Calu3 (cell line): ENCODE results near the gene EME1. TPM values are rescaled to one million over a fixed set of nuclear protein-coding genes. Genes with fewer than 3 reads are reported as not detected.

Experiments used
- BruUV-seq: library from RNA; stranded (reverse); fragments of 400-500 nt; replicated peaks from 2 replicates; lab custom pipeline; 2021; lab: Mats Ljungman, UMichigan
- CTCF ChIA-PET: fragments of 300-600 bp; sonication (Branson Sonifier 250); formaldehyde crosslinking; loops from one replicate; lab custom pipeline; 2022; ENCODE audit warnings: antibody characterized with exemption; lab: Charles Lee
- DNase-seq: peaks from one replicate; pipeline ENCODE4 v3.0.0; 2022
- H3K27ac Mint-ChIP-seq: one replicate; pipeline ENCODE4 v1.8.0; 2022; ENCODE audit warnings: mixed read lengths; ENCODE audit not compliant: unreplicated experiment
- H3K27me3 Mint-ChIP-seq: one replicate; pipeline ENCODE4 v1.8.0; 2022; ENCODE audit warnings: mixed read lengths; ENCODE audit not compliant: unreplicated experiment
- H3K36me3 Mint-ChIP-seq: one replicate; pipeline ENCODE4 v1.8.0; 2022; ENCODE audit warnings: mild to moderate bottlenecking, moderate library complexity, mixed read lengths; ENCODE audit not compliant: insufficient read depth, unreplicated experiment
- H3K4me1 Mint-ChIP-seq: one replicate; pipeline ENCODE4 v1.8.0; 2022; ENCODE audit warnings: mild to moderate bottlenecking, low read depth, mixed read lengths; ENCODE audit not compliant: unreplicated experiment
- H3K4me3 Mint-ChIP-seq: one replicate; pipeline ENCODE4 v1.8.0; 2022; ENCODE audit warnings: mild to moderate bottlenecking, low read depth, moderate library complexity, mixed read lengths; ENCODE audit not compliant: unreplicated experiment
- H3K9me3 Mint-ChIP-seq: one replicate; pipeline ENCODE4 v1.8.0; 2022; ENCODE audit warnings: low read depth, mixed read lengths; ENCODE audit not compliant: unreplicated experiment
- CTCF ChIP-seq: fragments of 200-600 bp; IDR thresholded peaks from one replicate; pipeline ENCODE4 v1.8.0; 2022; ENCODE audit warnings: antibody characterized with exemption; ENCODE audit not compliant: unreplicated experiment
- intact Hi-C: fragments of 100-400 bp; cut with micrococcal nuclease; formaldehyde crosslinking; loops from one replicate; pipeline ENCODE4 v1.10.0; 2022; ENCODE audit not compliant: unreplicated experiment
- total RNA-seq: library from RNA; stranded (reverse); gene quantifications from 2 replicates; pipeline ENCODE4 v1.2.3, GENCODE V29; 2022

Gene EME1
- total RNA-seq, 1 experiment from 2014 or later: 33.5 TPM

- Mint-ChIP-seq H3K27ac (no peak overlapping the region), H3K9me3 (peaks cover 2% of the 10 kb centered on the region), H3K27me3 (no peaks in the 10 kb centered on the region), H3K4me3 (no peak overlapping the region), H3K36me3 (peaks cover 15% of the 10 kb centered on the region), H3K4me1 (peaks cover 39% of the 10 kb centered on the region)
- intact Hi-C loops: loop anchor here (5.0 kb wide), 1 partner anchor 57 kb away; the partner anchor contains the start of gene RSAD1
- BruUV-seq: no TSS peak
- no peak for DNase-seq
- CTCF ChIA-PET: interaction anchor here (1.2 to 5.4 kb wide), 2 partner anchors 11 to 23 kb away, joined by 3 to 36 read pairs; partner anchors contain the start of gene LRRC59
- no peak for TF ChIP-seq CTCF
Observed at GRCh38 chr17:50420419-50421112, 47.5 kb downstream of the EME1 start.

GRCh38 chr17:50421308-50422051 is 48.5 kb downstream of the EME1 start:
- CTCF ChIA-PET: interaction anchor here (0.6 to 5.4 kb wide), 4 partner anchors 10 to 189 kb away, joined by 3 to 36 read pairs (median 3); partner anchors contain the start of gene LRRC59
- Mint-ChIP-seq H3K27ac (no peak overlapping the region), H3K27me3 (no peaks in the 10 kb centered on the region), H3K4me3 (peak overlapping the region; percentile 20), H3K36me3 (peaks cover 24% of the 10 kb centered on the region), H3K4me1 (peaks cover 44% of the 10 kb centered on the region), H3K9me3 (peaks cover 2% of the 10 kb centered on the region)
- no TSS peak for BruUV-seq
- DNase-seq: no peak
- no peak for TF ChIP-seq CTCF
- intact Hi-C loops: loop anchor here (5.0 kb wide), 1 partner anchor 56 kb away; the partner anchor contains the start of gene RSAD1

GRCh38 chr17:50422738-50423137 is 49.7 kb downstream of the EME1 start:
- intact Hi-C loops: loop anchor here (5.0 kb wide), 1 partner anchor 55 kb away; the partner anchor contains the start of gene RSAD1
- Mint-ChIP-seq H3K36me3 (peaks cover 36% of the 10 kb centered on the region), H3K4me3 (no peak overlapping the region), H3K4me1 (peaks cover 56% of the 10 kb centered on the region), H3K27ac (peak overlapping the region; percentile 88), H3K9me3 (peaks cover 2% of the 10 kb centered on the region), H3K27me3 (no peaks in the 10 kb centered on the region)
- BruUV-seq: no TSS peak
- TF ChIP-seq CTCF: no peak
- no peak for DNase-seq
- CTCF ChIA-PET: interaction anchor here (0.7 to 5.4 kb wide), 2 partner anchors 25 to 225 kb away, joined by 15 to 36 read pairs; partner anchors contain the start of gene LRRC59

- H3K36me3 Mint-ChIP-seq: peaks cover 36% of the 10 kb centered on the region
- no peaks in the 10 kb centered on the region for H3K27me3 Mint-ChIP-seq
- DNase-seq: peak; percentile 97
- peak overlapping the region; percentile 88 for H3K27ac Mint-ChIP-seq
- H3K4me1 Mint-ChIP-seq: peaks cover 62% of the 10 kb centered on the region
- peaks cover 2% of the 10 kb centered on the region for H3K9me3 Mint-ChIP-seq
- TF ChIP-seq CTCF: no peak
- peak overlapping the region; percentile 87 for H3K4me3 Mint-ChIP-seq
- CTCF ChIA-PET: interaction anchor here (0.6 to 5.4 kb wide), 3 partner anchors 26 to 211 kb away, joined by 3 to 36 read pairs (median 4); partner anchors contain the start of gene LRRC59
- intact Hi-C loops: loop anchor here (5.0 kb wide), 1 partner anchor 54 kb away; the partner anchor contains the start of gene RSAD1
- no TSS peak for BruUV-seq
Observed at GRCh38 chr17:50423553-50424159, 50.6 kb downstream of the EME1 start.
